NCI-H1417 (cell line): ENCODE results near the gene MEF2D.

Experiments used
- DNase-seq, 3 experiments: peaks; one replicate each; lab custom pipeline; 2025; lab: John Stamatoyannopoulos, UW

The MEF2D gene

DNA sequence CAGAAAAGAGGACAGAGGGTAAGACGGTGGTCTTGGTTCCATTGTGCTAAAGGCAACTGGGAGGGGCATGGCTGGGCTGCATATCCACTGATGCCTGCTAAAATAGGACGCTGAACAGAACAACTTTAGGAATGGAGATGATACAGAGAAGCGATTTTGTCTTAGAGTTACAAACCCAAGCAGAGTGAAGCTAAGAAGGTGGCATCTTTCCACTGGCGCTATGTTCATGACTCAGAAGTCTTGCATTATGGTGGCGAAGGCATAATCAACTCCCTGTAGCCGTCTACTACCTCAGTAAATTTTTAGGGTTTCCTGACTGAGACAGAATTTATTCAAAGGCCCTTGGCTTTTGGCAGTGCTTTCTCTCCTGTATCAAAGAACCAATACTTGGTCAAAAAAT lies 57.3 kb downstream of the MEF2D start:
- DNase-seq, result no peak

DNA sequence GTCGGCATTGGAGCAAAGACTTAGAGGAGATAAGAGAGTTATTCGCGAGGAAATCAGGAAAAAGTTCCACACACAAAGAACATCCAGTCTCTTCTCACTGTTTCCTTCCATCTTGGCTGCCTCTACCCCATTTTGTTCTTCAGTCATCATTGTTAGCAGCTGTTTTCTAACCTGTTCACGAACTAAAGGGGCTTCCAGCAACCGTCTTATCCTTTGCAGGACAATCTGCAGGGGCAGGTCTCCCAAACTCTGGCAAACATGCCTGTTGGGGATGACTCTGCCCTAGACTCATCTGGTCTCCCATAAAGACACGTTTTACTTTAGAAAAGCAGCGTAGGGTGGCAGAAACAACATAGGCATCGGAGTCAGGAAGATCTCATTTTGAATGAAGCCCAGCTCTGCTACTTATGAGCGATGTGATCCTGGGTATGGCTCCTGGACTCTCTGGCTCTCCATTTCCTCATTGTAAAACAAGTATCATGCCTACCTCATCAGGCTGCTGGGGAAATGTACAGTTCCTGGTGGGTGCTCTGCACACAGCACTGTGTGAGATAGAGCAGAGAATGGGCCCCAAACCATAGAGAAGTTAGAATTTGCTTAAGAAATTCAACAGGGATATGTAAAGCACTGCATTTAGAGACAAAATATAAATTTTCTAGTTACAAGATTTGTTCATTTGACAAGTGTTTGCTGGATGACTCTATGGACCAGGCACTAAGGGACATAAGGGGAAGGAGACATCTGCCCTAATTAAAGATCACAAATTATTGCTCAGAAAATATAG lies 59.7 kb downstream of the MEF2D start:
- DNase-seq, result no peak

DNA sequence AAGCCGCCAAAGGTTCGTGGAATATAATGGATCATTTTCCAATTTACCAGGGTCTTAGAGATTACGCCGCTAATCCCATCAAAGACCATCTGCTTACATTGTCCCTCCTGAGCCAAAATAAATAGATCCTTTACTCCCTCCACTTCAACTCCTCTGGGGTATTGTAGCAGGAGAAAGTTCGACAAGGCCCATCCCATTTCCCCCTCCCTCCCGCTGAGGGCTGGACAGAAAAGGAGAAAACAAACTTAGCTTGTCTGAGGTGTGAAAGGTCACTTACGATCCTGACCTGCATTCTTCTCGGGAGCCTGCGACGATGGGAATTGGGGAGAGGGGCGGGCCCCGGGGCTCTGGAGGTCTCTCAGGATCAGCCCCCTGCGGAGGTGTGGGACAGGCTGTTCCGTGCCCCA lies 60.8 kb downstream of the MEF2D start:
- DNase-seq, result no peak

DNA sequence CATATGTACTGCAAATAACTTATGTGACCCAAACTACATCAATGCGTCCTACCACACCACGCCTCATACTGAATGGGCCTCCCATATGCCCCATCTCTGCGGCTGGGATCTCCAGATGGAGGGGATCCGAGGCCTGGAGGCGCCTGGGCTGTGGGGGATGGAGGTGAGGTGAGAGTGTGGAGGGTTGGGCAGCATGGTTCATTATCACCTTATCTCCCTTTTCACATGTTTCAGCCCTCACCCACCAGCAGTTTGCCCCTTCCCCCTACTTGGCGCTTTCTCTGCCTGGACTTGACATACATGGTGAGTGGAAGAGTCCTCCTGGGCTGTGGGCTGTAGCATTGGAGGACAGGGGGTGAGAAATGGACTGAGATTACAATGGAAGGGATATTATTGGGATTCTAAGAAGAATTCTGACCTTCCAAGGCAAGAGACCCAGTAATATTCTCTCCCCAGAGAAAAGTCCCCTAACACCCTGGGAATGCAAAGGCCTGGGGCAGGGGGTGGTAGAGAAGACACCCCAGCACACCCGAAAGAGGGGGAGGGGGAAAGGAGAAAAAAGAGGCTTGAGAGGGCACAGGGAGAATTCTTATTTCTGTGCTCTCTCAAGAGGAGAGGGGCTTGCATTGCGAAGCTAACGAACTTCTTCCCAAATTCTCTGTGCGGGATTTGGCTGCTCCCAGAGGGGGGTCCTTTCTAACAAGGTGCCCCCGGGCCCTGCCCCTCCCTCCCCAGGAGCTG lies 61.4 kb downstream of the MEF2D start:
- DNase-seq, result no peak

DNA sequence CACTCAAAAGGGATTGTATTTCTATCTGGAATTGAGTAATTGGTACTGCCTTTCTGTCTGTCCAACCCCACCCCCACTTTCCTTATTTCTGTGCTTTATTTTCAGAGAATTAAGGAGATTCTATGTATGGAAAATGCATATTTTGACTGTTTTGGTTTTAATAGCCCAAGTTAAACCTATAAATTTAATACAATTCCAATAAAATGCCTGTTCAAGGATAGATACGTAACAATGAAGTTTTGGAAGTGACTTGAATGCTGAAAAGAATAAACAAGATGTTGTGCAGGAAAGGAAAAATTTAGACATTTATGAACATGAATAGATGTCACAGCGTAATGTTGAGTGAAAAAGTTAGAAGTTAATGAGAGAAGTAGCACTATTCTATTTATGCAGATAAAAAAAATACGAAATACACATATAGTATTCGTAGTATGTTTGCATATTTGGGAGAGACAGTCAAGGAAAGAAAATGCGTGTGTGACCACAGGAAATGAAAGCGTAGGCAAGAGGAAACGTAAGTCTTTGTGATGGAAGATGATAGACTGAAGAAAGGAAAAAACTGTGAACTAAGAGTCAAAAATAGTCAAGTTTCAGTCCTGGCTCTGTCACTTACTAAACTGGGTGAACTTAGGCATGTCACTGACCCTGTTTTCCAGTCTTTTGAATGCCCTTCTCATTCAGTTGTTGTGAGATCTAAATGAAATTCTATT lies 62.1 kb downstream of the MEF2D start:
- no peak for DNase-seq

DNA sequence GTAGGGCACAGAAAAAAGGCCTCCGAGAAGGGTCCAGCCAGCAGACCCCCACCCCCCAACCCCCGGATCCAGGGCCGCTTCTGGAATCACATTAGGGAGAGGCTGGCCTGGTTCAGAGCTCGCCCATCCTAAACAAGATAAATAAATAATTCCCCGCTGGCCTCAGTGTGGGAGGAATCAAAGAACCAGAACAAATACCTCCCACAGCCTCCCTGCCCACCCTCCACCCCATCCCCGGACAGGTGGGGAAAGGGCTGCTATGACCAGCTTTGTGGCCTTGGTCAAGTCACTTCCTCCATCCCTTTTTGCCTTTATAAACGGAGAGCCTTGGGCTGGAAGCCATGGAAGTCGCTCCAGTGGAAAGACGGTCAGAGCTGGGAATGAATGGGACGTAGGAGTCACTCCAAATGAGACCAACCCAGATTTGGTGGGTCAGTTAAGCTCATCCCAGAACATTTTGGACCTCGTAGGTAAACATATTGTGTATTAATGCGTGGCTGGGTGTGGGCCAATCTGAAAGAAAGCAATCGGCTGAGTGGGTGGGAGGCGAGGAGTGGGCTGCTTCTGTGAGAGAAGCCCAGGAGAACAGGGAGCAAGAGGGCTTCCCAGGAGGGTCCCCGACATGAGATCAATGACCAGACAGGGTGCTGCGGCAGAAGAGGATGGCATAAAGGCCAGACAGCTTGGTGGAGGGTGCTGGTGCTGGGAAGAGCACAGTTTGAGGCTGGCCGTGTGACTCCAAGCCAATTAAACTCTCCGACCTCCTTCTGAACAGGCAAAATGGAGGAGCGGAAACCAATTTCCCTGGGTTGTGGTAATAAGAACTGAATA lies 63.3 kb downstream of the MEF2D start:
- no peak for DNase-seq

DNA sequence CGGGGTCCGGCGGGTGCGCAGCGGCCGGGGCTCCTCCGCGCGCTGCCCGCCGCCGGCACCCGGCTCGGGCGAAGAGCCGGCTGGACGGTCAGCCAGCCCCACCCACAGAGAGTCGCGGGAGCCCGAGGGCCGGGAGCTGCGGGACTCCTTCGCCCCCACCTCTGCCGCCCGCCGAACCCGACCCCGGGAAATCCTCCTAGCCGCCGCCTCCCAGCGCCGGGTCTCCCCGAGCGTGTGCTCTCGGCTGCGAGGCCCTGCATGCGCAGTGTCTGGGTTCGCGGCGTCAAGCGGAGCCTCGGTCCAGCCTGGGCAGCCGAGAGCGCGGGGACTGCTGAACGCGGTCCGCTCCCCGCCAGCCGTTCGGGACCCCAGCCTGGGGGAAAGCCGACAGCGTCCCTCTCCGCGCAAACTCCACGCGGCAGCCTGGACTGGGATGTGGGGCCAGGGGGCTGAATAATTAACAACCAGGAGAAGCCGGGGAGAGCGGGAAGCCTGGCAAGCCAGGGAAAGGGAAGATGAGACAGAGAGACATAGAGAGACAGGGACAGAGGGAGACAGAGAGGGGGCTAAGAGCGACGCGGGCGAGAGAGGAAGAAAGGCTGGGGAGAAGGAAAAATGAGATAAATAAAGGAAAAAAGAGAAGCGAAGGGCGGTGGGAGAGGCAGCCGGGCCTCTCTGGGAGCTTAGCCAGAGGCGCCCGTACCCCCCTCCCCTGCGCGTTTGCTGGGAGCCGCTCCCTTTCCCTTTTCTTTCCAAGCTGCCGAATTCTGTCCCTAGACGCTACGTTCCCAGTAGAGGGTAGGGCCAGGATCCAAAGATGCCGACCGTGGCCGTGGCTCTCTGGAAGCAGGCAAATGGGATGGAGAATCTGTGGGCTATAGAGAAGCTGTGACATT lies 64.2 kb downstream of the MEF2D start:
- no peak for DNase-seq

DNA sequence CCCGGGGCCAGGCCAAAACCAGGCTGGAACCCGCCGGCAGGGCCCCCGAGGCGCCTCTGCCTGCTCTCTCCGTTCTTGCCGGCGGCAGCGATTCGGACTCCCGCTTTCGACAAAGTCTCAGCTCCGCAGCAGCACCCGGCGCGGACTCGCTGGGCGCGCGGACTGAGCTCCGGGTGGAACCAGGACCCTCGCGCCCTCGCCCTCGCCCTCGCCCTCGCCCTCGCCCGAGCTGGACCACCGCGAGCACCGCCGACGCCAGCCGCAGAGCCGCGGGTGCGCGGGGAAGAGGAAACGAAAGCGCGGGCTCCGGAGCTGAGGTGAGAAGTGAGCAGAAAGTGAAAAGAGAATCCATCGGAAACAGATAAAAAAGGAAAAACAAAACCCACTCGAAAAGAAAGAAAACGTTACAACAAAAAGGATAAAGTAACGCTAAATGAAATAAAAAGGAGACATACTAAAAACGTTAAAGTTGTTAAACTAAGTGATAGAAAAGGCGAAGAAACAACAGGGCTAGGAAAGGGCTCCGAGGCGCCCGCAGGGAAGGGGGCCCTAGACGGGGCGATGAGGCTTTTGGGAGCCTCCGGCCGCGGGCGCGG lies 64.9 kb downstream of the MEF2D start:
- no peak for DNase-seq

DNA sequence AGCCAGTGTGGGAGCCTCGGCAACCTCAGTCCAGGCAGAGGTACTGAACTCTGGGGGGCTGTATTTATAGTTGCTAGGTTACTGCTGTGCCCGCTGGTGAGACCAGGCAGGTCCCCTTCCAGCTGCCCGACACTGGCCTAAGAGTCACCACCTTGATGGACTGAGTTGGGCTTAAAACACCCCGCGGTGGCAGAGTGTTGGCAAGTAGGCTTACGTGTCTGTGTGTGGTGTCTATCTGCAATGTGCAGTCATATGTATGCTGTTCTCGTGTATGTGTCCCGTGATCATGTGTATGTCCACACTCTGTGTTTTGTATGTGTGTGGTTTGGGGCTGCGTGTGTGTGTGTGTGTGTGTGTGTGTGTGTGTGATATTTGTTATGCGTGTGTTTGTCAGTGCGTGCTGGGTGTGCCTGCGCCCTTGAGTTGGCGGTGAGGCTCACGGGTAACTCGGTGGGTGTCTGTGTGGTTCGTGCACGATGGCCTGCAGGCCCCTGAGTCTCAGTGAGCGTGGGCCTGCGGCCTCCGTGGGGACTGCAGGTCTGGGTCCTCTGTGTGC lies 65.5 kb downstream of the MEF2D start:
- DNase-seq, result no peak

DNA sequence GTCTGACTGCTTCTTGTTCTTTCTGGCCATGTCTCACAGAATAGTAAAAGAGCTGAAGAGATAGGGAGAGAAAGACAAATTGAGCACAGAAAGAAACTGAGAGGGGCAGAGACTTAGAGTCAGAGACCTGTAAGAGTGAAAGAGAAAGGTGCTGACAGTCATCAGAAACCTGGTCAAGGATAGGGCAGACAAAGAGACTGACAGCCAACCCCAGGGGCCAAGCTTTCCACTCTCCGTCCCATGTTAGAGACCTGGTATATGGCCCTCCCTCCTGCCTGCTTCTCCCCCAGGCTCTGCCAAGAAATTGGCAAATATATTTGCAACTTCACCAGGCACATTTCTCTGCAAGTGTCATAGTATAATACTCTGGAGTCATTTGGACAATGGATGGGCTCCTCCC lies 67.0 kb downstream of the MEF2D start:
- no peak for DNase-seq

DNA sequence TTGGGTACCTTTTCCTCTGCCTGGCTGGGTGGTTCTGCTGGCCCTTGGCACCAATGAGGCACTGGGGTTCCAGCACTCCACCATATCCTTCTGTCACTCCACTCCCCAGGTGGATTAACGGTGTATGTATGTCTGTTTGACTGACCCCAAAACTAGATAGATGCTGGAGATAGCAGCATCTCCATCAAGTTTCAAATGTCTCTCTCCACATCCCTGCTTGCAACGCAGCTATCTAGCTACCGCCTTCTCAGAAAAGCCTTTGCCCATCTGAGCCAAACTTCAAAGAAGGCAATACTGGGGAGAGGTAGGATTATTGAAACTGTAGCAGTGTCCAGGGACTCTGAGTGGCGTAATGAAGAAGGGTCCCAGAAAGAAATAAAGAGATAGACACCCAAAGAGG lies 67.5 kb downstream of the MEF2D start:
- DNase-seq, result no peak

DNA sequence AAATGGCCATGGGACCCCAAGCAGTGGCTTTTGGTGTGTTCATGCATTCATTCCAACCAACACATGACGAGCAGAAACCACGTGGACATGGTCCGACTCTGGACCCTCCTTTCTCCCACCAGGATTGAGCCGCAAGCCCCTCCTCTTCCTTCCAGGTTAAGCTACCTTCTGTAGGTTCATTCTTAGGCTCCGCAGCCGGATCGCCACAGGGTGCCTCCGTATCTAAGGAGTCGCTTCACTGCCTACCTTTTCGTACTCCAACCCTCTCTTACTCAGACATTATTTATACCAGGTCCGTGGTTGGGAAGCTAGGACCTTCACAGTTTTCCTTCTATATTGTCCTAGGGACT lies 67.9 kb downstream of the MEF2D start:
- DNase-seq, result no peak

DNA sequence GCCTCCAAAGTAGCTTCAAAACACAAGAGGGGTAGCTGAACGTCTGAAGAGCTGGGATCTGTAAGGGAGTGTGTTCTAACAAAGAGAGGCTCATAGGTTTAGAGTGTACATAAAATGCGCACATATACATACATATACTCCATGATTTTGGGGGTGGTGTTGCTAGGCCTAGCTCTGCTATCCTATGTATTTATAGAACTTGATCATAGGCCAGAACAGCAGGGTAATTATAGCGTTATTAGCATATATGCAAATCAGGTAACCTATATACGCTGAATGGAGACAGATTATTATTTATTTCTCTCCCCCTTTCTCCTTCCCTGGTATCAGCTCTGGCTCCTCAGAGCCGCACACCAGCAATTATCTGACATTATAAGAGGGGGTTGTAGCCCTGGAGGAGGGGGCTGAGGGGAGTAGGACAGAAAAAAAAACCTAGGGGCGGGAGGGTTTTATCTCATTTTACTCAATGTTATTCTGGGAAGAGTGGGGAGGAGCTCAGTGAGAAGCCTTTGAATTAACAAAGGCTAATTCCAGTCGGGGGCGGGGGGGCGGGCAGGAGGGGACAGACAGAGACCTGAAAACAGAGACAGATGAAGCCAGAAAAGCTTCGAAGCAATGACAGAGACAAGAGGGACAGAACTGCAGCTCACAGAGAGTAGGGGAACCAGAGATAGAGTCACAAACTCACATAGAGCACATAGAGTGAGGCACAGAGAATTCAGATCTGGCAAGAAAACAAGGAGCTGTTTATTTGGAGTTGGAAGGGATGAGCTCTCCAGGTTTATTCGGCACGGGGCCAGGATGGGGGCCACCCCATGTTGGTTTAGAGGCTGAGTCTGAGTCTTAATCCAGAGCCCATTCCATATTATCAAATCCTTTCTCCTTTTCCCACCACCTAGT lies 68.6 kb downstream of the MEF2D start:
- DNase-seq, result no peak

DNA sequence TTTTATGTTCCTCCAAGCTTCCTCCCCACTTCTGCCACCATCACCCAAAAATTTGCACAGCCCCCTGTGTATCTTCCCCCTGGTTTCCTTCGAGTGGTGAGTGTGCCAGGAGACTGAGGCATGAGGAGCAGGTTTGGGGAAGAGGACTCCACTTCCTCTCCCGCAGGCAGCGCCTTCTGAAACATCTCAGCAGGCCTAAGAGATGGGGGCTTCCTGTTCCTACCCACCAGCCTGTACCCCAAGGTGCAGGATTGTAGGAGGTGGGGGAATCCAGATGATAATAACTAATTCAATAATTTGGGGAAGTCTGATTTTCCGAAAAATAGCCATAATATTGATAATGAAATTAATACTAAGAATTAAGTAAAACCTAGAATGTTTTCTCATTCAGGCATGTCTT lies 69.2 kb downstream of the MEF2D start:
- DNase-seq, result no peak

DNA sequence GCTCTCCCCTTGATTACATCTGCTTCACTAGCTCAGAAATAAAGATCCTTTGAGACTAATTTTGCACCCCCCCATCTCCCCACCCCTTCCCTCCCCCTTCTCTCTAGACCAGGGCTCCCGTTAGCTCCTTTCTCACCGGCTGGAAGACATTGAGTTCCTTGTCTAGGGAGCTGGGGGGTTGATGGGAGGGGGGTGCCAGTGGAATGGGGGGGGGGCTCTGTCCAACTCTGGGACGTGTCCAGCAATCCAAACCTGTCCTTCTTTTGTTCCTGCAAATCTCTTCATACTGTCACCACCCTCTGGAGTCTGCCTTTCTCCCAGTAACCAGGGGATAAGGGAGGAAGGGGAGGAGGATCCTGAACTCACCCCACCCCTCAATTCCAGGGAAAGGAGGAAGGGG lies 69.7 kb downstream of the MEF2D start:
- DNase-seq, result no peak

DNA sequence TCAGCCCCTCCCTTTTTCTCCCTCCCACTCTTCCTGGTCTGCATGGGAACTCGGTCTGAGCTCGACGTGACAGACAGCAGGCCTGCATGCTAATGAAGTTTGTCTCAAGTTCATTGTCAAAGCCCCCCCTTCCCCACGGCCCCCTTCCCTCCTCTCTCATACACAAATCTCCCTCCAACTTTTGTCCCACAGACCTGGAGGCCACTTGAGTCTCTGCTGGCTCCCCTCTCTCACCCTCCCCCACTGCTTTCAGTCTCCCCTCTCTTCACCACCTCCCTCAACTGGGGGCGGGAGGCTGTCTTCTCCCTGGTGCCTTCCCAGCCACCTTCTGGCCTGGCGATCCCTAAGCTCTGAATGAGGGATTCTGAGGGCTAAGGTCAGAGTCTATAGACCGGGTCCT lies 70.3 kb downstream of the MEF2D start:
- DNase-seq, result no peak

DNA sequence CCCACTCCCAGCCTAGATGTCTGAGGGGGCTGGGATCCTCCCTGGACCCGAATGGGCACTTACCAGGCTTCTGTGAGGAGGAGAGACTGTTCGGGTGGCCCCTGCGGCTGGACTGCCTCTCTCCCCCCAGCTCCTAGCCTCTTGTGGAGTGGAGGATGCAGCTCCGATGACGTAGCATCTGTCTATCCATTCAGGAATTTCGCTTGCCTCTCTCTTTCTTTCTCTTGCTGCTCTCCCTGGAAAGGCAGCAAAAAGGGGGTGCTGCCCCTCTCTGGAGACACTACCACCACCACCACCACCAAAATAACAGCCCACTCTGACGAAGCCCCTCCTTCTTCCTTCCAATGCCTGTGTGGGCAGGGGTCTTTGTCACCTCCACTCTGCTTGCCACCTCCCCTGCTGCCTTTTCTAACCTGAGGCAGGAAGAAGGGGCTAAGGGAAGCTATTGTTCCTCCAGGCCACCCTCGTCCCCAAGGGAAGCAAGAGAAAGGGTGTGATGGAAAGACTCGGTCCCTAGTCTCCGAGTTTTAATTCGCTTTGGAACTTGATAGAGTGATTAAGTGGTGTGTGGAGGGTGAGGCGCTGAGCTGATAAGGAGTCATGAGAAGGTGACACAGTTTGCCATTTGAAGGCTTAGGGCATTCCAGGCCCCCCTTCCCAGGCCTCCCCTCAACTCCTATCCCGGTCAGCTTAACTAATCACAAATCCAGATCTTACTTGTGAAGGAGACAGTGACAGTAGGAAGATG lies 71.1 kb downstream of the MEF2D start:
- no peak for DNase-seq

DNA sequence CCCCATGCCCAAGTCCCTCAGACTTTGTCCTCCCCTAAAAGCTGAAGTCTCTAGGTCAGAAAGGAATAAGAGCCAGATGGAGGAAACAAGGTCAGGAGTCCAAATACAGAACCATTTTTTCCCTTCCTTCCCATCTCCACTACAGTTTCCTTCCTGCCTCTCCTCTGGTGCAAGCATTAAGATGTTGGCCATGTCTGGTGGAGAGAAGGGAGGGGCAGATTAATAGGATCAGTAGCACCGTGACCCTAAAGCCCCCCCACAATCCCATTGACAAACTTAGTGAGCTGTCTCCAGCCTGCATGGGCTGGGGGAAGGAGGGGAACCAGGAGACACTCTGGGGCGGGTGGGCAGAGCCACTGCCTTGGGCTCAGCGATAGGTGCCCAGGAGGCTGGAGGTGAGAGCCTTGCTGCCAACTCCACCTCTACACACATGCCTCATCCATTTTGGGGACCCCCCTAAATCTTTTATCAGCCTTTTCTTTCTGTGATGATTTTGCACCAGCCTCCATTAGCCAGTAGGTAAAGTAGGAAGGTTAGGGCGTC lies 71.8 kb downstream of the MEF2D start:
- DNase-seq, result no peak
